K562 (cell line): ENCODE results near the gene CRYBG3. TPM values are rescaled to one million over a fixed set of nuclear protein-coding genes. Genes with fewer than 3 reads are reported as not detected.

ENCODE experiments used
- ATAC-seq: fragments of 200-7000 bp; cut with Tn5 transposase; 3 replicates; pipeline ENCODE4 v1.9.1; 2020; ENCODE audit warnings: moderate library complexity
- BruUV-seq: library from RNA; stranded (reverse); fragments of 400-500 nt; replicated peaks from 2 replicates; lab custom pipeline; 2021; lab: Mats Ljungman, UMichigan
- CTCF ChIA-PET: fragments of 300-600 bp; formaldehyde crosslinking; extraction: SDS; loops from one replicate; lab custom pipeline; 2021; ENCODE audit warnings: low intra/inter-chr PET ratio; lab: Yijun Ruan, JAX
- POLR2A ChIA-PET: fragments of 300-600, 350-650 bp; sonication (Branson Sonifier 250); formaldehyde crosslinking; extraction: SDS; loops from one replicate; lab custom pipeline; 2021; ENCODE audit warnings: antibody characterized with exemption, inconsistent platforms; lab: Yijun Ruan, JAX
- DNase-seq, 4 experiments: peaks; one replicate each; pipeline versions ENCODE4 v3.0.0 to v3.0.0-alpha.2; 2011 to 2018; ENCODE audit warnings: low spot score in 3 of 4, mixed read lengths in 3 of 4; ENCODE audit errors: extremely low read depth in 1 of 4
- FAIRE-seq: peaks from 2 replicates; lab custom pipeline; 2011; peaks lifted over from hg19 to GRCh38; lab: Jason Lieb, UNC
- H2AFZ ChIP-seq: 2 replicates; pipeline ENCODE4 v1.6.0; 2011; ENCODE audit warnings: low read depth, low read length, control low read depth, inconsistent platforms
- H3K27ac ChIP-seq: fragments of 200-600 bp; 3 replicates; pipeline ENCODE4 v1.8.0; 2011; ENCODE audit warnings: low read depth, mild to moderate bottlenecking, control low read depth, inconsistent platforms, low read length, moderate library complexity, mixed read lengths; ENCODE audit errors: extremely low read depth
- H3K27me3 ChIP-seq, 2 experiments: fragments of 300-600 bp in 1 of 2; 2 replicates in 1 of 2; 3 replicates in 1 of 2; pipeline versions ENCODE4 v1.6.0 to v1.8.0; 2011; ENCODE audit warnings: inconsistent platforms in 2 of 2, low read length in 2 of 2, mild to moderate bottlenecking in 1 of 2, mixed read lengths in 1 of 2, moderate library complexity in 1 of 2; ENCODE audit not compliant: control insufficient read depth in 2 of 2, insufficient read depth in 2 of 2
- H3K36me3 ChIP-seq: fragments of 300-600 bp; 3 replicates; pipeline ENCODE4 v1.8.0; 2011; ENCODE audit warnings: mild to moderate bottlenecking, low read length, inconsistent platforms; ENCODE audit not compliant: control insufficient read depth, insufficient read depth
- H3K4me1 ChIP-seq, 2 experiments: fragments of 200-600 bp in 1 of 2; replicated peaks in 1 of 2; 2 replicates in 1 of 2; 3 replicates in 1 of 2; pipeline versions ENCODE4 v1.5.1 to v1.8.0; 2011; ENCODE audit warnings: inconsistent platforms in 2 of 2, low read length in 2 of 2, mild to moderate bottlenecking in 1 of 2, mixed read lengths in 1 of 2, moderate library complexity in 1 of 2; ENCODE audit not compliant: control insufficient read depth in 2 of 2, insufficient read depth in 2 of 2
- H3K4me2 ChIP-seq: 2 replicates; pipeline ENCODE4 v1.6.1; 2011; ENCODE audit warnings: low read length, control low read depth, inconsistent platforms, mixed read lengths; ENCODE audit not compliant: insufficient read depth
- H3K4me3 ChIP-seq: fragments of 200-600 bp; sonication (generic), shearing (Covaris generic); 2 replicates; pipeline ENCODE4 v1.5.1; 2016; ENCODE audit warnings: control low read depth, inconsistent platforms
- H3K79me2 ChIP-seq: fragments of 200-600 bp; 3 replicates; pipeline ENCODE4 v1.8.0; 2011; ENCODE audit warnings: low read length, inconsistent platforms; ENCODE audit not compliant: control insufficient read depth, insufficient read depth
- H3K9ac ChIP-seq, 2 experiments: 2 replicates each; pipeline versions ENCODE4 v1.6.0 to v1.6.1; 2011; ENCODE audit warnings: low read depth in 2 of 2, low read length in 2 of 2, control low read depth in 1 of 2, inconsistent platforms in 1 of 2, mild to moderate bottlenecking in 1 of 2, mixed read lengths in 1 of 2; ENCODE audit not compliant: insufficient read depth in 1 of 2
- H3K9me1 ChIP-seq: one replicate; pipeline ENCODE4 v1.6.0; 2011; ENCODE audit warnings: inconsistent platforms, mild to moderate bottlenecking, low read length, moderate library complexity; ENCODE audit not compliant: control insufficient read depth, insufficient read depth
- H3K9me3 ChIP-seq: replicated peaks from 2 replicates; pipeline ENCODE4 v1.5.1; 2011; ENCODE audit warnings: low read depth, low read length, inconsistent platforms; ENCODE audit not compliant: control insufficient read depth, insufficient read depth
- H4K20me1 ChIP-seq: replicated peaks from 2 replicates; pipeline ENCODE4 v1.6.1; 2011; ENCODE audit warnings: low read length, inconsistent platforms, mixed read lengths; ENCODE audit not compliant: control insufficient read depth, insufficient read depth
- GATAD2B ChIP-seq: fragments of 450-650 bp; IDR thresholded peaks from 2 replicates; pipeline ENCODE4 v1.6.1; 2017; ENCODE audit warnings: mild to moderate bottlenecking, borderline replicate concordance
- L3MBTL2 ChIP-seq: fragments of 450-650 bp; IDR thresholded peaks from 2 replicates; pipeline ENCODE4 v1.6.1; 2016; ENCODE audit warnings: mild to moderate bottlenecking, moderate library complexity
- LARP7 ChIP-seq: fragments of 450-650 bp; IDR thresholded peaks from 2 replicates; pipeline ENCODE4 v1.6.1; 2016
- NFATC3 ChIP-seq: fragments of 450-650 bp; IDR thresholded peaks from 2 replicates; pipeline ENCODE4 v1.6.1; 2017; ENCODE audit warnings: mild to moderate bottlenecking
- NFIC ChIP-seq: fragments of 450-650 bp; IDR thresholded peaks from 2 replicates; pipeline ENCODE4 v1.6.1; 2017; ENCODE audit warnings: mild to moderate bottlenecking, inconsistent platforms
- NFYB ChIP-seq: IDR thresholded peaks from 2 replicates; pipeline ENCODE4 v1.6.1; 2011; ENCODE audit warnings: mild to moderate bottlenecking, moderate library complexity; ENCODE audit not compliant: insufficient read length; ENCODE audit errors: extremely low read depth
- NUFIP1 ChIP-seq: fragments of 450-650 bp; IDR thresholded peaks from 2 replicates; pipeline ENCODE4 v1.6.1; 2018; ENCODE audit not compliant: partially characterized antibody
- PML ChIP-seq: IDR thresholded peaks from 2 replicates; pipeline ENCODE4 v1.6.1; 2012; ENCODE audit warnings: low read length, inconsistent platforms
- SRSF9 ChIP-seq: fragments of 200-400 bp; formaldehyde crosslinking; IDR thresholded peaks from 2 replicates; pipeline ENCODE4 v1.6.1; 2017; ENCODE audit warnings: low read depth, low read length, borderline replicate concordance
- ZC3H11A ChIP-seq: IDR thresholded peaks from 2 replicates; pipeline ENCODE4 v1.6.1; 2012; ENCODE audit warnings: low read depth, low read length, improper control_type of control experiment
- ZNF436 ChIP-seq: fragments of 250-450, 450-650 bp; sonication (Bioruptor Pico); formaldehyde crosslinking; IDR thresholded peaks from 2 replicates; pipeline ENCODE4 v1.7.0; 2020; ENCODE audit warnings: mild to moderate bottlenecking
- WGBS: fragments of 100-300 bp; shearing (Covaris generic); methylation state at CpG from one replicate; pipeline ENCODE4 v1.1.6; 2016; ENCODE audit warnings: low coverage, mixed read lengths; ENCODE audit not compliant: insufficient coverage; ENCODE audit errors: missing lambda C conversion rate; 5-methylcytosine and 5-hydroxymethylcytosine counted together
- in situ Hi-C: fragments of 300-500 bp; cut with MboI; formaldehyde crosslinking; loops from 4 replicates; pipeline ENCODE4 v1.15.0; 2018; ENCODE audit warnings: inconsistent platforms, mixed read lengths
- intact Hi-C: fragments of 100-400 bp; cut with micrococcal nuclease; formaldehyde crosslinking; loops from 2 replicates; pipeline ENCODE4 v1.14.2; 2022
- polyA plus RNA-seq, 8 experiments: library from polyadenylated mRNA; depleted of rRNA in 4 of 8; stranded (reverse) in 5 of 8; unstranded in 3 of 8; fragments of >200 nt; fragmentation: Nextera tagmentation in 2 of 8; fragmentation: Illumina TruSeq in 1 of 8; extraction: Ambion mirVana in 2 of 8; extraction: Trizol in 1 of 8; gene quantifications; 2 replicates each; pipeline versions ENCODE4 v1.2.1 to v1.2.3, GENCODE V29; 2011 to 2014; ENCODE audit warnings: inconsistent platforms in 1 of 8, missing spikeins in 1 of 8
- total RNA-seq, 7 experiments: library from RNA; depleted of rRNA in 6 of 7; stranded (reverse); fragments of >200 nt in 6 of 7; fragmentation: Illumina TruSeq in 2 of 7; extraction: Trizol in 2 of 7; gene quantifications; 2 replicates each; pipeline versions ENCODE4 v1.2.1 to v1.2.3, GENCODE V29; 2011 to 2021; ENCODE audit warnings: low replicate concordance in 1 of 7
- TF ChIP-seq, protein P1 (sequence below): sonication (generic); IDR thresholded peaks from 2 replicates; pipeline ENCODE4 v1.6.1; 2016
- TF ChIP-seq, protein P2 (sequence below): fragments of 150-350 bp; conservative IDR thresholded peaks from 2 replicates; pipeline ENCODE4 v1.6.1; 2014; ENCODE audit warnings: low read length

Gene CRYBG3
- total and polyA plus RNA-seq, 9 of the 15 experiments (the other 6 are each of a cell fraction or from before 2014, with no cell fraction given) = 0.08 to 0.72 (median 0.18) TPM

DNA sequence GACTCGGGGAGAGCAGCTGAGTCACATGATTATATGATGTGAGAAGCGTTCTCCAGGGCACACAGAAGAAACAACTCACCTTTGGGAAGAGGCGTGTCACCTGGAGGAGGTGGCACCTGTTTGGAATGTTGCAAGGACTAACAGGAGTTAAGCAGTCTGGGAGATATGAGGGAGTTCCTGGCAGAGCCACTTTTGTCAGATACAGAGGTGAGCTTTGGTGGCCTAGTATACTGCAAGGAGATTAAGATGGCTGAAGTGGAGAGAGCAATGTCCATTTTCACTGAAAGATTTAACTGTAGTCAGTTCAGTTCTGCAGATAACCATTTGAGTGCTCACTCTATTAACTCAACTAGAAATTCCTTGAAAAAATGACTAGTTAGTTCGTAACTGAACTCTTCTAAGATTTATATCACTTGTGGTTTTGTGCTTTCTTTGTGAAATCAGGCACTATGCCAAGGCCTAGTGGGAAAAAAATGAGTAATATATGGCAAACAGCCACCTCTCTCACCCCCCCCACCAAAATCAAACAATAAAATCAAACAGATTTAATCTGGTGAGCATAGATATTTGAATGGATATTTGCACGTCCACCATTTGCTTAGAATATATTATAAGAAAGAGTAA, 61.3 kb downstream of the CRYBG3 start:
- Histone ChIP-seq H3K4me1 (no peaks in the 10 kb centered on the region; a peak in 1 of 5 replicates), H3K27ac (no peak overlapping the region), H4K20me1 (no peaks in the 10 kb centered on the region), H3K9me1 (no peaks in the 10 kb centered on the region), H3K36me3 (no peaks in the 10 kb centered on the region), H3K9me3 (no peaks in the 10 kb centered on the region), H2AFZ (no peak overlapping the region), H3K79me2 (no peaks in the 10 kb centered on the region), H3K9ac (no peak overlapping the region), H3K27me3 (no peaks in the 10 kb centered on the region), H3K4me2 (no peak overlapping the region), H3K4me3 (no peak overlapping the region)
- FAIRE-seq (no peak), ATAC-seq (no peak), DNase-seq (peak in 1 of 4 experiments; percentile 1)
- TF ChIP-seq, protein P1, sequence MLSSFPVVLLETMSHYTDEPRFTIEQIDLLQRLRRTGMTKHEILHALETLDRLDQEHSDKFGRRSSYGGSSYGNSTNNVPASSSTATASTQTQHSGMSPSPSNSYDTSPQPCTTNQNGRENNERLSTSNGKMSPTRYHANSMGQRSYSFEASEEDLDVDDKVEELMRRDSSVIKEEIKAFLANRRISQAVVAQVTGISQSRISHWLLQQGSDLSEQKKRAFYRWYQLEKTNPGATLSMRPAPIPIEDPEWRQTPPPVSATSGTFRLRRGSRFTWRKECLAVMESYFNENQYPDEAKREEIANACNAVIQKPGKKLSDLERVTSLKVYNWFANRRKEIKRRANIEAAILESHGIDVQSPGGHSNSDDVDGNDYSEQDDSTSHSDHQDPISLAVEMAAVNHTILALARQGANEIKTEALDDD = peak; percentile 92
- TF ChIP-seq LARP7 (no peak), L3MBTL2 (no peak), NUFIP1 (no peak), SRSF9 (no peak), NFIC (peak; percentile 44; the same call in 1 of the 2 replicates), ZC3H11A (no peak), PML (no peak), NFATC3 (no peak), NFYB (no peak), GATAD2B (no peak), ZNF436 (CRISPR knock-in tag) (no peak)
- TF ChIP-seq, protein P2, sequence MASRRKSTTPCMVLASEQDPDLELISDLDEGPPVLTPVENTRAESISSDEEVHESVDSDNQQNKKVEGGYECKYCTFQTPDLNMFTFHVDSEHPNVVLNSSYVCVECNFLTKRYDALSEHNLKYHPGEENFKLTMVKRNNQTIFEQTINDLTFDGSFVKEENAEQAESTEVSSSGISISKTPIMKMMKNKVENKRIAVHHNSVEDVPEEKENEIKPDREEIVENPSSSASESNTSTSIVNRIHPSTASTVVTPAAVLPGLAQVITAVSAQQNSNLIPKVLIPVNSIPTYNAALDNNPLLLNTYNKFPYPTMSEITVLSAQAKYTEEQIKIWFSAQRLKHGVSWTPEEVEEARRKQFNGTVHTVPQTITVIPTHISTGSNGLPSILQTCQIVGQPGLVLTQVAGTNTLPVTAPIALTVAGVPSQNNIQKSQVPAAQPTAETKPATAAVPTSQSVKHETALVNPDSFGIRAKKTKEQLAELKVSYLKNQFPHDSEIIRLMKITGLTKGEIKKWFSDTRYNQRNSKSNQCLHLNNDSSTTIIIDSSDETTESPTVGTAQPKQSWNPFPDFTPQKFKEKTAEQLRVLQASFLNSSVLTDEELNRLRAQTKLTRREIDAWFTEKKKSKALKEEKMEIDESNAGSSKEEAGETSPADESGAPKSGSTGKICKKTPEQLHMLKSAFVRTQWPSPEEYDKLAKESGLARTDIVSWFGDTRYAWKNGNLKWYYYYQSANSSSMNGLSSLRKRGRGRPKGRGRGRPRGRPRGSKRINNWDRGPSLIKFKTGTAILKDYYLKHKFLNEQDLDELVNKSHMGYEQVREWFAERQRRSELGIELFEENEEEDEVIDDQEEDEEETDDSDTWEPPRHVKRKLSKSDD = no peak
- BruUV-seq = no TSS peak
- intact Hi-C loops (no loop called here), in situ Hi-C loops (no loop called here)
- POLR2A ChIA-PET = interaction anchor here (1.0 kb wide), 1 partner anchor 68 kb away, joined by 3 read pairs; no protein-coding TSS in a partner anchor
- 3% methylated on average over 5 of the region's 5 CpGs for WGBS
- CTCF ChIA-PET = no interaction called here
